Gastrocnemius medialis (tissue), 4 donors: Measurements from ENCODE around the gene GALNT18.

ENCODE experiments used
- POLR2A ChIP-seq, 2 donors: fragments of 450-650 bp; IDR thresholded peaks; one replicate each; pipeline ENCODE4 v1.6.1; 2017; ENCODE audit warnings: antibody characterized with exemption in 2 of 2, mild to moderate bottlenecking in 2 of 2, moderate library complexity in 2 of 2
- TF ChIP-seq, protein P1 (sequence below), 5 experiments: fragments of 450-650 bp in 3 of 5; fragments of 200-600 bp in 2 of 5; sonication (generic) in 2 of 5; IDR thresholded peaks in 4 of 5; conservative IDR thresholded peaks in 1 of 5; 1 replicate in 4 of 5; 2 replicates in 1 of 5; pipeline ENCODE4 v1.5.1; 2016 to 2019; ENCODE audit warnings: antibody characterized with exemption in 5 of 5, mild to moderate bottlenecking in 3 of 5, moderate library complexity in 3 of 5

GRCh38 chr11:11568651-11569229 lies 53.1 kb downstream of the GALNT18 start:
- TF ChIP-seq, protein P1, sequence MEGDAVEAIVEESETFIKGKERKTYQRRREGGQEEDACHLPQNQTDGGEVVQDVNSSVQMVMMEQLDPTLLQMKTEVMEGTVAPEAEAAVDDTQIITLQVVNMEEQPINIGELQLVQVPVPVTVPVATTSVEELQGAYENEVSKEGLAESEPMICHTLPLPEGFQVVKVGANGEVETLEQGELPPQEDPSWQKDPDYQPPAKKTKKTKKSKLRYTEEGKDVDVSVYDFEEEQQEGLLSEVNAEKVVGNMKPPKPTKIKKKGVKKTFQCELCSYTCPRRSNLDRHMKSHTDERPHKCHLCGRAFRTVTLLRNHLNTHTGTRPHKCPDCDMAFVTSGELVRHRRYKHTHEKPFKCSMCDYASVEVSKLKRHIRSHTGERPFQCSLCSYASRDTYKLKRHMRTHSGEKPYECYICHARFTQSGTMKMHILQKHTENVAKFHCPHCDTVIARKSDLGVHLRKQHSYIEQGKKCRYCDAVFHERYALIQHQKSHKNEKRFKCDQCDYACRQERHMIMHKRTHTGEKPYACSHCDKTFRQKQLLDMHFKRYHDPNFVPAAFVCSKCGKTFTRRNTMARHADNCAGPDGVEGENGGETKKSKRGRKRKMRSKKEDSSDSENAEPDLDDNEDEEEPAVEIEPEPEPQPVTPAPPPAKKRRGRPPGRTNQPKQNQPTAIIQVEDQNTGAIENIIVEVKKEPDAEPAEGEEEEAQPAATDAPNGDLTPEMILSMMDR (IDR thresholded peaks at IDR 0.05 in 4 of 5, conservative IDR thresholded peaks at IDR 0.05 in 1 of 5), result no peak
- TF ChIP-seq POLR2A (IDR thresholded peaks at IDR 0.05), result no peak
